Measurements from ENCODE around the gene ACAA1. TPM values are rescaled to one million over a fixed set of nuclear protein-coding genes. Genes with fewer than 3 reads are reported as not detected.

ACAA1 gene
- total and polyA plus RNA-seq, 2 of the 4 experiments (the other 2 are of a cell fraction), result 30.8 to 62.4 TPM

GRCh38 chr3:38152609-38153008 is 15.7 kb upstream of the ACAA1 start:
- H3K27me3 ChIP-seq (ENCODE audit: control insufficient read depth, insufficient read depth, low read length), result no peaks in the 10 kb centered on the region
- no peak overlapping the region for H3K9ac ChIP-seq (ENCODE audit: low read depth, low read length)
- no peaks in the 10 kb centered on the region for H3K4me1 ChIP-seq (ENCODE audit: control insufficient read depth, insufficient read depth, low read length)
- H2BK120ac ChIP-seq (ENCODE audit: low read depth, low read length), result no peak overlapping the region
- no peaks in the 10 kb centered on the region for H3K36me3 ChIP-seq (ENCODE audit: control insufficient read depth, insufficient read depth, low read length)
- DNase-seq (no peak), ATAC-seq (ENCODE audit: low read depth) (no peak)
- H2AK5ac ChIP-seq (ENCODE audit: low read depth, low read length), result no peak overlapping the region
- no peak overlapping the region for H2BK5ac ChIP-seq (ENCODE audit: low read depth, low read length, poor library complexity, severe bottlenecking)
- POLR2A ChIA-PET (ENCODE audit: unreplicated experiment), result no interaction called here
- CTCF ChIA-PET, result no interaction called here
- intact Hi-C loops (cut with micrococcal nuclease) (no loop called here), in situ Hi-C loops (cut with MboI; ENCODE audit: low sequenced_read_pairs) (no loop called here), dilution Hi-C loops (cut with HindIII; ENCODE audit: low sequenced_read_pairs, unreplicated experiment) (no loop called here)
- H3K9me3 ChIP-seq (ENCODE audit: control insufficient read depth, insufficient read depth, low read length), result no peaks in the 10 kb centered on the region
- H3K56ac ChIP-seq (ENCODE audit: extremely low read depth, insufficient read depth, low read length), result no peak overlapping the region
- 100% methylated on average over 2 of the region's 2 CpGs; no CpG with 5 or more reads in 1 of the 2 experiments for whole genome bisulfite sequencing, 2 experiments (ENCODE audit: extremely low coverage in 2 of 2, insufficient read length in 1 of 2)
- H3K4me2 ChIP-seq (ENCODE audit: low read depth, low read length), result no peak overlapping the region
- H2BK20ac ChIP-seq (ENCODE audit: low read depth, low read length), result no peak overlapping the region
- no TSS peak for BruUV-seq (replicated peaks)
- no peaks in the 10 kb centered on the region for H4K20me1 ChIP-seq (ENCODE audit: insufficient read depth, low read length)
- H2BK15ac ChIP-seq (ENCODE audit: low read depth, low read length), result no peak overlapping the region
- no peak overlapping the region for H3K14ac ChIP-seq (replicated peaks; ENCODE audit: low read depth, low read length)
- no peak overlapping the region for H3K4ac ChIP-seq (ENCODE audit: low read depth, low read length)
- H3K18ac ChIP-seq (ENCODE audit: low read depth, low read length), result no peak overlapping the region
- H3K9me1 ChIP-seq (ENCODE audit: insufficient read depth, low read length), result no peaks in the 10 kb centered on the region
- no peaks in the 10 kb centered on the region for H3K79me1 ChIP-seq (ENCODE audit: low read depth in 1 of 2, low read length in 2 of 2)
- H4K5ac ChIP-seq (ENCODE audit: low read depth, low read length), result no peak overlapping the region
- H4K91ac ChIP-seq (ENCODE audit: insufficient read depth, low read depth, low read length), result no peak overlapping the region
- no peak overlapping the region for H4K8ac ChIP-seq (ENCODE audit: low read depth in 2 of 2, low read length in 2 of 2)
- H3K4me3 ChIP-seq (ENCODE audit: insufficient read depth, low read depth, low read length), result no peak overlapping the region
- no peak overlapping the region for H2AFZ ChIP-seq (replicated peaks; ENCODE audit: low read length, poor library complexity)
- no peak overlapping the region for H2AK9ac ChIP-seq (replicated peaks; ENCODE audit: low read depth, low read length, poor library complexity)
- no peak overlapping the region for H3K27ac ChIP-seq (ENCODE audit: insufficient read depth, low read length)
- H3K23ac ChIP-seq (ENCODE audit: low read depth, low read length), result no peak overlapping the region
- no peak for TF ChIP-seq MXI1 (IDR thresholded peaks at IDR 0.05; ENCODE audit: borderline replicate concordance, low read depth, low read length)
- no peak for TF ChIP-seq RCOR1 (IDR thresholded peaks at IDR 0.05; ENCODE audit: insufficient replicate concordance, low read length)
- no peak for TF ChIP-seq RFX5 (IDR thresholded peaks at IDR 0.05; ENCODE audit: low read depth, low read length)
- TF ChIP-seq FOS (IDR thresholded peaks at IDR 0.05; ENCODE audit: low read depth, low read length), result no peak
- no peak for TF ChIP-seq BHLHE40 (IDR thresholded peaks at IDR 0.05; ENCODE audit: low read depth, low read length)
